NCI-H510A (cell line): Measurements from ENCODE around the gene BLOC1S4.
A peak's percentile ranks its signal among the peaks of the same experiment; 100 is the strongest.

ENCODE experiments used
- DNase-seq: peaks from one replicate; lab custom pipeline; 2025; lab: John Stamatoyannopoulos, UW

BLOC1S4 gene

GRCh38 chr4:6692379-6692778, 23.6 kb upstream of the BLOC1S4 start:
- DNase-seq: no peak

- DNase-seq: no peak
Observed at GRCh38 chr4:6692806-6693205, 23.2 kb upstream of the BLOC1S4 start.

GRCh38 chr4:6693231-6694176, 22.5 kb upstream of the BLOC1S4 start, which contains the start of gene S100P:
Gene S100P (plus strand): TSS chr4:6693878. CDS start chr4:6693933, 55 bp downstream.
- DNase-seq: no peak

- DNase-seq: no peak
Observed at GRCh38 chr4:6694177-6694901, 21.6 kb upstream of the BLOC1S4 start.

- no peak for DNase-seq
Observed at GRCh38 chr4:6695660-6696610, 20.0 kb upstream of the BLOC1S4 start.

- DNase-seq: no peak
Observed at GRCh38 chr4:6696611-6697010, 19.4 kb upstream of the BLOC1S4 start.

- DNase-seq: no peak
Observed at GRCh38 chr4:6697131-6697530, 18.8 kb upstream of the BLOC1S4 start.

- DNase-seq: no peak
Observed at GRCh38 chr4:6699388-6699787, 16.6 kb upstream of the BLOC1S4 start.

- DNase-seq: no peak
Observed at GRCh38 chr4:6699903-6700302, 16.1 kb upstream of the BLOC1S4 start.

- no peak for DNase-seq
Observed at GRCh38 chr4:6701371-6701770, 14.6 kb upstream of the BLOC1S4 start.

- no peak for DNase-seq
Observed at GRCh38 chr4:6702761-6703160, 13.2 kb upstream of the BLOC1S4 start.

- DNase-seq: no peak
Observed at GRCh38 chr4:6703786-6704185, 12.2 kb upstream of the BLOC1S4 start.

GRCh38 chr4:6705646-6706045, 10.3 kb upstream of the BLOC1S4 start:
- DNase-seq: no peak

GRCh38 chr4:6706173-6706572, 9.8 kb upstream of the BLOC1S4 start:
- no peak for DNase-seq

GRCh38 chr4:6709230-6710114, 6.5 kb upstream of the BLOC1S4 start, which contains the start of gene MRFAP1L1:
Gene MRFAP1L1 (minus strand): TSS chr4:6709865. CDS start chr4:6709629, 236 bp downstream.
- DNase-seq: peak; percentile 89

- no peak for DNase-seq
Observed at GRCh38 chr4:6710282-6710681, 5.7 kb upstream of the BLOC1S4 start.

GRCh38 chr4:6710996-6711395, 5.0 kb upstream of the BLOC1S4 start:
- DNase-seq: no peak

GRCh38 chr4:6714954-6715353, 1.0 kb upstream of the BLOC1S4 start:
- no peak for DNase-seq

GRCh38 chr4:6715704-6716017, 313 bp upstream of the BLOC1S4 start:
- no peak for DNase-seq

- no peak for DNase-seq
Observed at GRCh38 chr4:6716958-6717655, 1.1 kb downstream of the BLOC1S4 start.
